Panc1 (cell line): Measurements from ENCODE around the gene LPAR4. TPM values are rescaled to one million over a fixed set of nuclear protein-coding genes. Genes with fewer than 3 reads are reported as not detected.
A peak's percentile ranks its signal among the peaks of the same experiment; 100 is the strongest.

Experiments used
- ATAC-seq: fragments of 200-7000 bp; cut with Tn5 transposase; 2 replicates; pipeline ENCODE4 v1.9.1; 2020; ENCODE audit warnings: mild to moderate bottlenecking, moderate library complexity
- Bru-seq: library from RNA; stranded (reverse); fragments of 400-500 nt; gene quantifications from one replicate; lab custom pipeline; 2021; lab: Mats Ljungman, UMichigan
- BruChase-seq, 2 experiments: library from RNA; stranded (reverse); fragments of 400-500 nt; gene quantifications; one replicate each; lab custom pipeline; 2021; lab: Mats Ljungman, UMichigan
- BruUV-seq: library from RNA; stranded (reverse); fragments of 400-500 nt; replicated peaks from 2 replicates; lab custom pipeline; 2021; lab: Mats Ljungman, UMichigan
- CTCF ChIA-PET: fragments of 300-600 bp; sonication (Branson Sonifier 250); formaldehyde crosslinking; loops from one replicate; lab custom pipeline; 2022; ENCODE audit warnings: antibody characterized with exemption; lab: Charles Lee
- POLR2A ChIA-PET: fragments of 300-600 bp; sonication (Branson Sonifier 250); formaldehyde crosslinking; loops from one replicate; lab custom pipeline; 2022; ENCODE audit warnings: antibody characterized with exemption; lab: Charles Lee
- DNase-seq: peaks from one replicate; pipeline ENCODE4 v3.0.0-alpha.2; 2010; ENCODE audit warnings: low read depth, low spot score
- H3K27ac ChIP-seq: 2 replicates; pipeline ENCODE4 v1.5.1; 2011; ENCODE audit warnings: mild to moderate bottlenecking, low read length, inconsistent platforms
- H3K27me3 ChIP-seq: fragments of 200-500 bp; sonication (Bioruptor generic); 2 replicates; pipeline ENCODE4 v1.6.0; 2014; ENCODE audit warnings: low read length, inconsistent platforms; ENCODE audit not compliant: control insufficient read depth, insufficient read depth
- H3K36me3 ChIP-seq: fragments of 200-500 bp; sonication (Bioruptor generic); 2 replicates; pipeline ENCODE4 v1.5.1; 2014; ENCODE audit warnings: inconsistent platforms, mild to moderate bottlenecking, low read length, moderate library complexity; ENCODE audit not compliant: control insufficient read depth, insufficient read depth
- H3K4me1 ChIP-seq: 2 replicates; pipeline ENCODE4 v1.5.1; 2011; ENCODE audit warnings: inconsistent platforms, mild to moderate bottlenecking, low read length, moderate library complexity; ENCODE audit not compliant: control insufficient read depth, insufficient read depth
- H3K4me3 ChIP-seq, 2 experiments: 2 replicates each; pipeline ENCODE4 v1.5.1; 2011 to 2012; ENCODE audit warnings: low read depth in 2 of 2, low read length in 2 of 2, mild to moderate bottlenecking in 2 of 2, inconsistent platforms in 1 of 2, moderate library complexity in 1 of 2
- H3K9me3 ChIP-seq: fragments of 200-500 bp; sonication (Bioruptor generic); 2 replicates; pipeline ENCODE4 v1.5.1; 2014; ENCODE audit warnings: low read depth, mild to moderate bottlenecking, inconsistent platforms, low read length, moderate library complexity; ENCODE audit not compliant: control insufficient read depth, insufficient read depth
- CTCF ChIP-seq: fragments of 450-650 bp; IDR thresholded peaks from 2 replicates; pipeline ENCODE4 v1.5.1; 2017; ENCODE audit warnings: mild to moderate bottlenecking
- POLR2AphosphoS5 ChIP-seq: IDR thresholded peaks from 2 replicates; pipeline ENCODE4 v1.6.1; 2012; ENCODE audit warnings: mild to moderate bottlenecking, low read depth, low read length, moderate library complexity
- REST ChIP-seq, 2 experiments: IDR thresholded peaks; 2 replicates each; pipeline ENCODE4 v1.6.1; 2011 to 2012; ENCODE audit warnings: low read depth in 2 of 2, control low read depth in 1 of 2, low read length in 1 of 2, mild to moderate bottlenecking in 1 of 2, moderate library complexity in 1 of 2; ENCODE audit not compliant: insufficient read depth in 1 of 2
- SIN3A ChIP-seq: IDR thresholded peaks from 2 replicates; pipeline ENCODE4 v1.6.1; 2012; ENCODE audit warnings: low read depth, mild to moderate bottlenecking, low read length, moderate library complexity, borderline replicate concordance; ENCODE audit not compliant: insufficient read depth
- TCF7L2 ChIP-seq: IDR thresholded peaks from 2 replicates; pipeline ENCODE4 v1.6.1; 2011; ENCODE audit warnings: mild to moderate bottlenecking, low read depth, low read length, inconsistent platforms
- in situ Hi-C: cut with HindIII; loops from 2 replicates; pipeline ENCODE4 v1.10.0; 2016; ENCODE audit warnings: low sequenced_read_pairs, low pct_unique_long_range_greater_than_20kb
- intact Hi-C: fragments of 100-400 bp; cut with micrococcal nuclease; formaldehyde crosslinking; loops from one replicate; pipeline ENCODE4 v1.10.0; 2022; ENCODE audit not compliant: unreplicated experiment
- long read RNA-seq: library from polyadenylated mRNA; unstranded; transcript quantifications from one replicate; pipeline ENCODE4 v2.0.0, GENCODE V29; 2021; ENCODE audit not compliant: unreplicated experiment
- polyA plus RNA-seq: library from polyadenylated mRNA; unstranded; fragments of >200 nt; gene quantifications from one replicate; pipeline ENCODE4 v1.2.1, GENCODE V29; 2012; ENCODE audit warnings: missing spikeins; ENCODE audit not compliant: insufficient read length
- total RNA-seq: library from RNA; stranded (reverse); gene quantifications from one replicate; pipeline ENCODE4 v1.2.1, GENCODE V29; 2021; ENCODE audit not compliant: unreplicated experiment

LPAR4 gene, protein sequence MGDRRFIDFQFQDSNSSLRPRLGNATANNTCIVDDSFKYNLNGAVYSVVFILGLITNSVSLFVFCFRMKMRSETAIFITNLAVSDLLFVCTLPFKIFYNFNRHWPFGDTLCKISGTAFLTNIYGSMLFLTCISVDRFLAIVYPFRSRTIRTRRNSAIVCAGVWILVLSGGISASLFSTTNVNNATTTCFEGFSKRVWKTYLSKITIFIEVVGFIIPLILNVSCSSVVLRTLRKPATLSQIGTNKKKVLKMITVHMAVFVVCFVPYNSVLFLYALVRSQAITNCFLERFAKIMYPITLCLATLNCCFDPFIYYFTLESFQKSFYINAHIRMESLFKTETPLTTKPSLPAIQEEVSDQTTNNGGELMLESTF
- total RNA-seq (not detected), Bru-seq, nascent RNA (not detected), BruChase-seq, experiment 1, labeled RNA remaining after a 2-hour chase (not detected), BruChase-seq, experiment 2, labeled RNA remaining after a 6-hour chase (percentile 9 among the genes with signal in this experiment)
- not detected for polyA plus RNA-seq
- long read RNA-seq = 0 reads

DNA sequence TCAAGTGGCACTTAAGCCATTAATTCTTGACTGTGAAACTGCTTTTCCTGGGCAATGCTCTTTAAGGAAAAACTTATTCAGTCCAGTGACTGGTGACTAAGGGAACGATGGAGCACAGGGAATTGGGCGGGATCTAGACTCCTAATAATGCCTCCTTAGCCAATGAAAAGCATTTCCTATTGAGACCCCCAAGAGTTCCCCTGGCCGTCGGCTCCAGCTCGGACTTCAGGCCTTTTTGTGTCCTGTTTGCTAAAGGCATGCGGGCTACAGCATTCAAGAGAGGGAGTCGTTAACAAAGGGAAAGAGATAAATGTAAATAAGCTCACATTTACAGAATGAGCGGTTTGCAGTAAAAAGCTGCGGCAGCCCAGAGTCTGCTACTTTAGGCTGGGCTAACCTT, at the start of gene LPAR4:
LPAR4 (plus strand) TSS at position 232 of the 400 bp plus-strand sequence. CDS start 7,150 bp downstream, outside the sequence.
- CTCF ChIA-PET = interaction anchor here (0.7 kb wide), 1 partner anchor 120 kb away, joined by 7 read pairs; no protein-coding TSS in a partner anchor
- no peaks in the 10 kb centered on the region for H3K27me3 ChIP-seq
- DNase-seq = no peak
- H3K4me3 ChIP-seq = no peak within 1 kb of the TSS
- POLR2A ChIA-PET = interaction anchor here (0.6 kb wide), 1 partner anchor 141 kb away, joined by 12 read pairs; no protein-coding TSS in a partner anchor
- intact Hi-C loops = no loop called here
- no peaks in the 10 kb centered on the region for H3K4me1 ChIP-seq
- H3K36me3 ChIP-seq = no peaks in the 10 kb centered on the region
- no peak for TF ChIP-seq REST (IDR thresholded peaks at IDR 0.05; ENCODE audit: insufficient read depth in 1 of 2, low read depth in 2 of 2, low read length in 1 of 2)
- TF ChIP-seq TCF7L2 = no peak
- TF ChIP-seq POLR2AphosphoS5 = no peak
- no peak for TF ChIP-seq CTCF
- TF ChIP-seq SIN3A = no peak
- no peak within 1 kb of the TSS for H3K27ac ChIP-seq
- no peak for ATAC-seq
- in situ Hi-C loops = no loop called here
- BruUV-seq = no TSS peak
- no peaks in the 10 kb centered on the region for H3K9me3 ChIP-seq

GRCh38 chrX:78706071-78706470, 41.4 kb upstream of the LPAR4 start:
- no peaks in the 10 kb centered on the region for H3K4me1 ChIP-seq
- intact Hi-C loops (no loop called here), in situ Hi-C loops (no loop called here)
- ChIA-PET CTCF (no interaction called here), POLR2A (no interaction called here)
- BruUV-seq = no TSS peak
- H3K4me3 ChIP-seq = no peak overlapping the region
- no peak overlapping the region for H3K27ac ChIP-seq
- H3K27me3 ChIP-seq = no peaks in the 10 kb centered on the region
- TF ChIP-seq TCF7L2 (no peak), POLR2AphosphoS5 (no peak), SIN3A (no peak), CTCF (no peak), REST (IDR thresholded peaks at IDR 0.05; ENCODE audit: insufficient read depth in 1 of 2, low read depth in 2 of 2, low read length in 1 of 2) (no peak)
- no peaks in the 10 kb centered on the region for H3K9me3 ChIP-seq
- no peaks in the 10 kb centered on the region for H3K36me3 ChIP-seq
- ATAC-seq (no peak), DNase-seq (no peak)
